Measurements from ENCODE around the gene OPA1. TPM values are rescaled to one million over a fixed set of nuclear protein-coding genes. Genes with fewer than 3 reads are reported as not detected.
A peak's percentile ranks its signal among the peaks of the same experiment; 100 is the strongest.

Gene OPA1
- total and polyA plus RNA-seq, 2 of the 13 experiments (the other 11 are each of a cell fraction or from before 2014, with no cell fraction given): 26.7 to 78.5 TPM

GRCh38 chr3:193743702-193744047 is 150.7 kb downstream of the OPA1 start (continued):
- no peak for TF ChIP-seq ZNF775 (CRISPR knock-in tag; IDR thresholded peaks at IDR 0.05; ENCODE audit: borderline replicate concordance)
- TF ChIP-seq RBM39 (IDR thresholded peaks at IDR 0.05; ENCODE audit: low read depth, low read length, poor library complexity, severe bottlenecking): no peak
- TF ChIP-seq POLR2G (IDR thresholded peaks at IDR 0.05; ENCODE audit: low read depth, low read length): 0 out of 2 replicates have a peak, but pooled peaks have one; percentile 66
- TF ChIP-seq CTCF (CRISPR knock-in tag; IDR thresholded peaks at IDR 0.05): peak; percentile 24; the same call in 1 of the 2 replicates
- no peak for TF ChIP-seq MNT (IDR thresholded peaks at IDR 0.05)
- TF ChIP-seq ZNF274 (CRISPR knock-in tag; IDR thresholded peaks at IDR 0.05): no peak
- TF ChIP-seq MBD4 (IDR thresholded peaks at IDR 0.05; ENCODE audit: borderline replicate concordance, low read length): no peak; the same call in 1 of the 2 replicates
- TF ChIP-seq, protein P1, sequence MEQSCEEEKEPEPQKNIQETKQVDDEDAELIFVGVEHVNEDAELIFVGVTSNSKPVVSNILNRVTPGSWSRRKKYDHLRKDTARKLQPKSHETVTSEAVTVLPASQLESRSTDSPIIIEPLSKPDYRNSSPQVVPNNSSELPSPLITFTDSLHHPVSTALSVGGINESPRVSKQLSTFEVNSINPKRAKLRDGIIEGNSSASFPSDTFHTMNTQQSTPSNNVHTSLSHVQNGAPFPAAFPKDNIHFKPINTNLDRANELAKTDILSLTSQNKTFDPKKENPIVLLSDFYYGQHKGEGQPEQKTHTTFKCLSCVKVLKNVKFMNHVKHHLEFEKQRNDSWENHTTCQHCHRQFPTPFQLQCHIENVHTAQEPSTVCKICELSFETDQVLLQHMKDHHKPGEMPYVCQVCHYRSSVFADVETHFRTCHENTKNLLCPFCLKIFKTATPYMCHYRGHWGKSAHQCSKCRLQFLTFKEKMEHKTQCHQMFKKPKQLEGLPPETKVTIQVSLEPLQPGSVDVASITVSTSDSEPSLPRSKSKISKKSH (CRISPR knock-in tag; IDR thresholded peaks at IDR 0.05; ENCODE audit: borderline replicate concordance): no peak
- TF ChIP-seq, protein P2, sequence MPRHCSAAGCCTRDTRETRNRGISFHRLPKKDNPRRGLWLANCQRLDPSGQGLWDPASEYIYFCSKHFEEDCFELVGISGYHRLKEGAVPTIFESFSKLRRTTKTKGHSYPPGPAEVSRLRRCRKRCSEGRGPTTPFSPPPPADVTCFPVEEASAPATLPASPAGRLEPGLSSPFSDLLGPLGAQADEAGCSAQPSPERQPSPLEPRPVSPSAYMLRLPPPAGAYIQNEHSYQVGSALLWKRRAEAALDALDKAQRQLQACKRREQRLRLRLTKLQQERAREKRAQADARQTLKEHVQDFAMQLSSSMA (CRISPR knock-in tag; IDR thresholded peaks at IDR 0.05): 0 out of 2 replicates have a peak, but pooled peaks have one; percentile 47
- peak; percentile 77 for TF ChIP-seq ZKSCAN1 (IDR thresholded peaks at IDR 0.05; ENCODE audit: low read length)
- TF ChIP-seq RFX3 (CRISPR knock-in tag; IDR thresholded peaks at IDR 0.05): no peak
- peak; percentile 59 for TF ChIP-seq CEBPB (IDR thresholded peaks at IDR 0.05; ENCODE audit: borderline replicate concordance, low read depth, low read length)
- TF ChIP-seq ZNF607 (CRISPR knock-in tag; IDR thresholded peaks at IDR 0.05; ENCODE audit: borderline replicate concordance): no peak
- no peak for TF ChIP-seq GABPA (IDR thresholded peaks at IDR 0.05; ENCODE audit: low read depth, low read length)
- TF ChIP-seq GABPA (CRISPR knock-in tag; IDR thresholded peaks at IDR 0.05; ENCODE audit: low read depth): no peak
- TF ChIP-seq BRD4 (CRISPR knock-in tag; IDR thresholded peaks at IDR 0.05): no peak
- 0 out of 4 replicates have a peak, but pooled peaks of 1 of the 2 experiments have one; percentile 46 for TF ChIP-seq POLR2A (IDR thresholded peaks at IDR 0.05; ENCODE audit: insufficient read depth in 1 of 2, low read depth in 2 of 2, low read length in 2 of 2)
- TF ChIP-seq, protein P3, sequence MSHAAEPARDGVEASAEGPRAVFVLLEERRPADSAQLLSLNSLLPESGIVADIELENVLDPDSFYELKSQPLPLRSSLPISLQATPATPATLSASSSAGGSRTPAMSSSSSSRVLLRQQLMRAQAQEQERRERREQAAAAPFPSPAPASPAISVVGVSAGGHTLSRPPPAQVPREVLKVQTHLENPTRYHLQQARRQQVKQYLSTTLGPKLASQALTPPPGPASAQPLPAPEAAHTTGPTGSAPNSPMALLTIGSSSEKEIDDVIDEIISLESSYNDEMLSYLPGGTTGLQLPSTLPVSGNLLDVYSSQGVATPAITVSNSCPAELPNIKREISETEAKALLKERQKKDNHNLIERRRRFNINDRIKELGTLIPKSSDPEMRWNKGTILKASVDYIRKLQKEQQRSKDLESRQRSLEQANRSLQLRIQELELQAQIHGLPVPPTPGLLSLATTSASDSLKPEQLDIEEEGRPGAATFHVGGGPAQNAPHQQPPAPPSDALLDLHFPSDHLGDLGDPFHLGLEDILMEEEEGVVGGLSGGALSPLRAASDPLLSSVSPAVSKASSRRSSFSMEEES (CRISPR knock-in tag; IDR thresholded peaks at IDR 0.05): no peak
- TF ChIP-seq ZNF710 (CRISPR knock-in tag; IDR thresholded peaks at IDR 0.05; ENCODE audit: borderline replicate concordance): 0 out of 2 replicates have a peak, but pooled peaks have one; percentile 27
- no peak for TF ChIP-seq HNF4A (CRISPR knock-in tag; IDR thresholded peaks at IDR 0.05)
- 0 out of 2 replicates have a peak, but pooled peaks have one; percentile 31 for TF ChIP-seq TOPORS (CRISPR knock-in tag; IDR thresholded peaks at IDR 0.05)
- TF ChIP-seq GFI1 (CRISPR knock-in tag; IDR thresholded peaks at IDR 0.05; ENCODE audit: borderline replicate concordance): peak; percentile 4; the same call in 1 of the 2 replicates
